ENCODE results near the gene RPIA.
"Not testable (repeated sequence)": the region's sequence is repeated elsewhere in the genome, so short reads cannot be mapped to it uniquely, and the experiment has no call there.

Gene RPIA

GRCh38 chr2:88691339-88692183 lies at the start of gene RPIA:
TSS of gene RPIA (plus strand) at chr2:88691673. CDS start at chr2:88691699, 26 bp downstream.
- peak; percentile 97 for DNase-seq (ENCODE audit: low read depth)

DNA sequence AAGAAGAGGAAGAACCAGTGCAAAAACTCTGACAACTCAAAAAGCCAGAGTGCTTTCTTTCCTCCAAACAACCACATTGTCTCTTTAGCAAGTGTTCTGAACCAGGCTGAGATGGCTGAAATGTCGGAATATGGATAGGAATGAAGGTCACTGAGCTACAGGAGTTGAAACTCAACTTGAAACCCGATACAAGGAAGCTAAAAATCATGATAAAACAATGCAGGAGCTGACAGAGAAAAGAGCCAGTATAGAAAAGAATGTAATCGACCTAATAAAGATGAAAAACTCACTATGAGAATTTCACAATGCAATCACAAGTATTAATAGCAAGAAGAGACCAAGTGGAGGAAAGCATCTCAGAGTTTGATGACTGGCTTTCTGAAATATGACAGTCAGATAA lies 49.2 kb upstream of the RPIA start:
- no peak for DNase-seq (ENCODE audit: low read depth)

GRCh38 chr2:88645291-88645882 lies 46.1 kb upstream of the RPIA start:
- not testable (repeated sequence) for DNase-seq (ENCODE audit: low read depth)

- no peak for DNase-seq (ENCODE audit: low read depth)
These were observed 39.8 kb upstream of the RPIA start for GRCh38 chr2:88651646-88652045.

GRCh38 chr2:88654714-88655113 lies 36.8 kb upstream of the RPIA start:
- no peak for DNase-seq (ENCODE audit: low read depth)

GRCh38 chr2:88656690-88657089 lies 34.8 kb upstream of the RPIA start:
- no peak for DNase-seq (ENCODE audit: low read depth)

GRCh38 chr2:88657131-88657530 lies 34.3 kb upstream of the RPIA start:
- no peak for DNase-seq (ENCODE audit: low read depth)

DNA sequence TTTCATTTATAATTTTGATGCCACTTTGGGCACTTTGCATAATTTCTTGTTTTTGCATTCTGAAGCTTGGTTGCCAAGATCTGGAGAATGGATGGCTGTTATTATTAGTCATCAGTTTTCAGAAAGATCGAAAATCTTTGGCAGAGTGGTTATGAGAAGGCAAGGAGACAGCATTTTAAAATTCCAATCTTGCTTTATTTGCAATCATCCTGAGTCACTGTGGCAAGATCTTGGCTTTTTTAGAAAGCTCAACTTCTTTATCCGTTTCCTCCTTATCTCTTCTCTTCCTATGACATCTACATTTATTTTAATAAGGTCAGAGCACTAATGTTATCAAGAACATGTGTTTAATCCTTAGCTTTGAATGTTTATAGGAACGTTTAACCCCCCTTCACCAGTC lies 33.1 kb upstream of the RPIA start:
- DNase-seq (ENCODE audit: low read depth): no peak

- DNase-seq (ENCODE audit: low read depth): no peak
These were observed 32.5 kb upstream of the RPIA start for GRCh38 chr2:88658881-88659537.

DNA sequence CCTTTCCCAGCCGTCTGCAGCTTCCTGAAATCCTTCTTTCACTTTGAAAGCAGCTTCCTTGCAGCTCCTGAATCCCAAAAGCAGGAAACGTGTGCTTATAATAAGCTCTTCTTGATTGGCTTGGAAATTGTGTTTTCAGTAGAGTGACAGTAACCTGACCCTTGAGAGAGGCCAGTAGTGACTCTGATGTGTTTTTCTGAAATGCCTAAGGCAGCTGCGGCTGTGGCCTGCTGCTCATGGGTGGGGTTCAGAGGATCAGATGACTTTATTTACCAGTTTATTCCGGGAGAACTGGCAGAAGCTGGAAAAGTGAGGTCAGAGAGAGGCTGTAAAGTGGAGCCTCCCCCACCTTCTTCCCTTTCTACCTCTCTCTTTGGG lies 31.9 kb upstream of the RPIA start:
- no peak for DNase-seq (ENCODE audit: low read depth)

DNA sequence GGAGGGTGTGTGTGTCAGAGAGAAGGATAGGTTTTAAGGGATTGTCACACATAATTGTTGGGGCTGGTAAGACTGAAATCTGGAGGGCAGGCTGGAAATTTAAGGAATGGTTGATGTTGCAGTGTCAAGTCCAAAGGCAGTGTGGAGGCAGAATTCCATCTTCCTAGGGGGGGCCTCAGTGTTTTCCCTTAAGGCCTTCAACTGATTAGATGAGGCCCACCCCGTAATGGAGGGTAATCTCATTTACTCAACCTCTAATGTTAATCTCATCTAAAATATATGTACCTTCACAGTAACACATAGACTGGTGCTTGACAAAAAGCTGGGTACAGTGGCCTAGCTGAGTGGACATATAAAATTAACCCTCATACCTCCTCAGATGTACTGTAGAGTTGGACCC lies 30.9 kb upstream of the RPIA start:
- DNase-seq (ENCODE audit: low read depth): no peak

DNA sequence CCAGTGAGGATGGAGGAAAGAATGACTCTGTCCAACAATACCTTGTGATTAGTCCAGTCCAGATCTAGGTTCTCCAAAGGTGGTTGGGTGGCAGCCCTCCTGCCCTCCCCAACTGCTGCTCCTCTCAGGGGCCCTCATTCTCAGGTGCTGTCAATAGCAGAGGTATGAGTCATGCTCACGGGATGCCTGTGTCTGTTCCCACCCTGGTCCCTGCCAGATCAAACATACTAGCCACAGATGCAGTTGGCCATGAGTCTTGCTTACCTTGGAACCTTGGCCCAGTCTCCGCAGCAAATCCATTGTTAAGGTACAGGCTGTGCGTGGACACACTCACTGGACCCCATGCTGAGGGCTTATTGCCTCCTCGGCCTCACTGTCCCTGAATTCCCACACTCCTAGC lies 24.9 kb upstream of the RPIA start:
- no peak for DNase-seq (ENCODE audit: low read depth)

- no peak for DNase-seq (ENCODE audit: low read depth)
These were observed 24.3 kb upstream of the RPIA start for GRCh38 chr2:88667219-88667618.

GRCh38 chr2:88668862-88669261 lies 22.6 kb upstream of the RPIA start:
- DNase-seq (ENCODE audit: low read depth): no peak

GRCh38 chr2:88669482-88670214 lies 21.8 kb upstream of the RPIA start:
- DNase-seq (ENCODE audit: low read depth): no peak

DNA sequence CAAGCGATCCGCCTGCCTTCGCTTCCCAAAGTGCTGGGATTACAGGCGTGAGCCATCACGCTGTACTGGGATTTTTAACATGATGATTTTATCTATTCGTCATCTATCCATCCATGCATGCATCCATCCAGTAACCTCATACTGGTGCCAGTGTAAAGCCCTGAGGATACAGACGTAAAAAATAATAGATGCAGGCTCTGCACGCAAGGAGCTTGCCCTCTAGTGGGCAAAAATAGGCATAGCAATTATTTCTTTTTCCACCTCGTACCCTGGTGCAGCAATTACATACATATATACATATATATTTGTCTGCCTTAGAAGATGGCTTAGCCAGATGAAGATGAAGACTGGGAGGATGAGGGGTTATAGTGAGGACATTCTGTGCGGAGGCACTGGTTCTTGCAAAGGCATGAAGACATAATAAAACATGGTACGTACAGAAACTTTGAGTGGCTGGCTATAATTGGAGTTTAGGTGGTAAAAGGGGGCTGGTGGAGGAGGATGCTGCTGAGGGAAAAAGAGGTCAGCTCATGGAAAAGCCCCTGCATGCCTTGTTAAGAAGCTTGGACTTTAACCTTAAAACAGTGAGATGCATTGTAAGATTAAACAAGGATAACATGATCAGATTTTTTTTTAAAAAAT lies 19.6 kb upstream of the RPIA start:
- no peak for DNase-seq (ENCODE audit: low read depth)

DNA sequence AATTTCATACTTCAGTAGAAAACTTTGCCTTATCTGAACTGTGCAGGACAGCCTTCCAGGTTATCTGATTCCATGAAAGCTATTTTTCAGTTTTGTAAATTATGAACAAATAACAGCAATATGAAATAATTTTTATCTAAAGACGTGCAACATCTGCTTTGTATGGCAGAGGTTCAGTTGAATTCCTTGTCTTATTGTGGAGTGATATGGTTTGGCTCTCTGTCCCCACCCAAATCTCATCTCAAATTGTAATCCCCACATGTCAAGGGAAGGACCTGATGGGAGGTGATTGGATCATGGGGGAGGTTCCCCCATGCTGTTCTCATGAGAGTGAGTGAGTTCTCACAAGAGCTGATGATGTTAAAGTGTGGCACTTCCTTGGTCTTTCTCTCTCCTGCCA lies 18.1 kb upstream of the RPIA start:
- no peak for DNase-seq (ENCODE audit: low read depth)

DNA sequence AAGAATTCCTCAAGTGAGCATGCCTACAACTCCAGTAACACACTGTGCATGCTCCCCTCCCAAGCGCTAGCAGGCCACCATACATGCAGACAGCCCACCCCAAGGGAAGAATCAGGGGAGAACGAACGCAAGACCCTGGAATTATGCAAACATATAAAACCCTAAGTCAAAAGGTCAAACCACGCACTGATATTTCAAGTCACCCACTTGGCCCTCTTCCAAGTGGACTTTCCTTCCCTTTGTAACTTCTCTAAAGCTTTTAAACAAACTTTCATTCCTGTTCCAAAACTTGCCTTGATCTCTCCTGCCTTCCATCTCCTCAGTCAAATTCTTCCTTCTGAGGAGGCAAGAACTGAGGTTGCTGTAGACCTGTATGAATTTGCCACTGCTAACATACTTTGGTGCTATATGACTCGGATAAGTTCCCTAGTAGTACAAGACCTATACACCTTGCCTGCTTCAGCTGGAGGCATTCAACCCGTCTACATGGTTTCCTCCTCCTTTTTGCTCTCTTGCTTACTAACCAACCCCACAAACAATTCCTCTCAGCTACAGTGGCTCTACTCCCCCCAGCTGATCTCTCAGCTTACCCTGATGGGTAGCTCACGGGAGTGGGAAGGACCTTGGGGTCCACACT lies 11.1 kb upstream of the RPIA start:
- DNase-seq (ENCODE audit: low read depth): no peak

DNA sequence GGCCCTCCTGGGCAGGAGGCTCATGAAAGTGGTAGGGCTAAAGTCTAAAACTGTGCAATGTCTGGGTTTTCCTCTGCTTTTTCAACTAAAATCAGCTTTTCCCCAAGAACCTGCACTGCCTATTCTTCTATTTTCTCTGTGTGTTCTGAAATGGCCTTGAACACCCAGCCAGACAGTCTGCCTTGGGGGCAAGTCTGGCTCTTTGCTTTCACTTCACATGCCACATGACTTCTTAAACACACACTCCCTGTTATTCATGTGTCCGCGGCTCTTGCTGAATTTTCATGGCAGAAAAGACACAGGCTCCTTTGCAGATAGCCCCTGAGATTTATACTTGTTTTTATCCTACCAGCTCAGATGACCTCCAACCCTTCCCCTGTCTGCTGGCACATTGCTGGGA lies 10.6 kb upstream of the RPIA start:
- DNase-seq (ENCODE audit: low read depth): no peak

DNA sequence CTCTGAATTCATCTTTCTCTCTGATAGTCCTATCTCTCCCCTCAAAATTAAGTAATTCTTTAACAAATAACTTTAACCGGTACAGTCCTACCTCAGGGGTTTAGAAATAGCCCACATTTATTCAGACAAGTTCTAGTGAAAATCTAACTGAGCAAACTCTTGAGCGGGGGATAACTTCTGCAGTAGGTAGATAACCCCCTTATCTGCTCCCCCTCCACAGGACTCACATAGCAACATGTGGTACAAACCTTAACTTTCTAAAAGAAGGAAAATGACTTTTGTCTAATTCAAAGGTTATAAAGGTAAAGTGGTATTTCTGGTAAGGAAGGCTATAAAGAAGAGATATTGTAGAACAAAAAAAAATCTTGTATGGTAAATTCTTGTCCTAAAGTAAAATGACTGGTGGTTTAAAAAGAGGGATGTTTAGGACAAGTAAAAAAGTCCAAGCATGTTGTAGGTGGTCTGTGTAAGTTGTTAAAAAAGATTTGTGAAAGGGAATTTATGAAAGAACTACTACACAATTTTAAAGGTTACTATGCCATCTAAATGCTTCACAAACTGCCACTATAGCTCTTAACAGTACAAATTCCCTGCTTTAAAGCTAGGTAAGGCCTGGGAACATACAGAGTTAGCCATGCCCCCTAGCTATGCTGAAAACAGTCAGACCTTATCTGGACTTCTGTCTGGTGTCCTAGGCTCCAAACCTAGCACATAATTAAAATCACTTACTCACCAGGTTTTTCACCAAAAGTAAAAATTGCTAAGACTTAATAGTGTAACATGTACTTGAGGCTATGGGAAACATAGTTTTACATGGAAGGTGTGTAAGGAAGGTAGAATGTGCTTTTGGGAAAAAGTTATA lies 8.1 kb upstream of the RPIA start:
- no peak for DNase-seq (ENCODE audit: low read depth)

- DNase-seq (ENCODE audit: low read depth): no peak
These were observed 7.0 kb upstream of the RPIA start for GRCh38 chr2:88684519-88684918.
